ENCODE measurements around the gene MAPKBP1.

MAPKBP1 gene

GRCh38 chr15:41806291-41807181 lies 32.3 kb downstream of the MAPKBP1 start:
- DNase-seq, result no peak

- DNase-seq, result no peak
Measured at GRCh38 chr15:41809121-41809520, 34.8 kb downstream of the MAPKBP1 start.

- DNase-seq, result no peak
Measured at GRCh38 chr15:41809526-41810220, 35.4 kb downstream of the MAPKBP1 start.

GRCh38 chr15:41810651-41811431 lies 36.6 kb downstream of the MAPKBP1 start:
- no peak for DNase-seq

- DNase-seq, result peak; percentile 77
Measured at GRCh38 chr15:41811432-41812195, 37.3 kb downstream of the MAPKBP1 start.

- DNase-seq, result no peak
Measured at GRCh38 chr15:41812820-41813375, 38.6 kb downstream of the MAPKBP1 start.

- DNase-seq, result no peak
Measured at GRCh38 chr15:41813426-41813825, 39.1 kb downstream of the MAPKBP1 start.

- DNase-seq, result no peak
Measured at GRCh38 chr15:41814534-41814933, 40.2 kb downstream of the MAPKBP1 start.

- no peak for DNase-seq
Measured at GRCh38 chr15:41816788-41817187, 42.5 kb downstream of the MAPKBP1 start.

GRCh38 chr15:41817327-41817726 lies 43.0 kb downstream of the MAPKBP1 start:
- no peak for DNase-seq

- DNase-seq, result no peak
Measured at GRCh38 chr15:41817781-41818180, 43.5 kb downstream of the MAPKBP1 start.

GRCh38 chr15:41819455-41820050 lies 45.3 kb downstream of the MAPKBP1 start:
- no peak for DNase-seq

GRCh38 chr15:41820791-41821423 lies 46.6 kb downstream of the MAPKBP1 start:
- no peak for DNase-seq

- no peak for DNase-seq
Measured at GRCh38 chr15:41821831-41822230, 47.5 kb downstream of the MAPKBP1 start.

- no peak for DNase-seq
Measured at GRCh38 chr15:41822471-41822870, 48.2 kb downstream of the MAPKBP1 start.

GRCh38 chr15:41822957-41823356 lies 48.7 kb downstream of the MAPKBP1 start:
- DNase-seq, result no peak

GRCh38 chr15:41823502-41823901 lies 49.2 kb downstream of the MAPKBP1 start:
- DNase-seq, result no peak

GRCh38 chr15:41824062-41824745 lies 49.9 kb downstream of the MAPKBP1 start:
- no peak for DNase-seq

GRCh38 chr15:41825145-41825544 lies 50.9 kb downstream of the MAPKBP1 start:
- no peak for DNase-seq
